Mammary epithelial cell (primary cell): ENCODE results near the gene RPL37A.

Experiments
- EZH2 ChIP-seq: IDR thresholded peaks from 2 replicates; pipeline ENCODE4 v1.6.1; 2012; ENCODE audit warnings: low read length, inconsistent platforms, borderline replicate concordance
- TF ChIP-seq, protein P1 (sequence below), 2 donors: IDR thresholded peaks in 1 of 2; conservative IDR thresholded peaks in 1 of 2; 2 replicates each; pipeline ENCODE4 v1.5.1; 2011 to 2012; ENCODE audit warnings: inconsistent platforms in 2 of 2, low read length in 2 of 2, mild to moderate bottlenecking in 2 of 2, control low read depth in 1 of 2, low read depth in 1 of 2; ENCODE audit not compliant: insufficient read depth in 1 of 2; ENCODE audit errors: extremely low read depth in 1 of 2

DNA sequence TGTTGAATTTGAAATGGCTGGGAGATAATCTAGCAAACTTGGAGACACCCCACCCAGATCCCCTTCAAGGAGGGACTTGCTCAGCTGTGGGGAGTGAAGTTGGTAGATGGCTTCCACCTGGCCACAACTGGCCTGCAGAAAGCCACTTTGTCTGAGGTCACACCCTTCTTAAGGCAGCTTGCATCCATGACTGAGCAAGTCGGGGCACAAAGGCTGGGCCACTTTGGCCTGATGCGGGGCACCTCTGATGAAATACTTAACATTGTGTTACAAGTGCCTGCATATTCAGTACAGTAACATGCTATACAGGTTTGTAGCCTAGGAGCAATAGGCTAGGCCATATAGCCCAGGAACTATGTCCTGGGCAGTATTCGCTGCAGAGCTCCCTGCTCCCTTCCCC is 13.4 kb upstream of the RPL37A start:
- TF ChIP-seq, protein P1, sequence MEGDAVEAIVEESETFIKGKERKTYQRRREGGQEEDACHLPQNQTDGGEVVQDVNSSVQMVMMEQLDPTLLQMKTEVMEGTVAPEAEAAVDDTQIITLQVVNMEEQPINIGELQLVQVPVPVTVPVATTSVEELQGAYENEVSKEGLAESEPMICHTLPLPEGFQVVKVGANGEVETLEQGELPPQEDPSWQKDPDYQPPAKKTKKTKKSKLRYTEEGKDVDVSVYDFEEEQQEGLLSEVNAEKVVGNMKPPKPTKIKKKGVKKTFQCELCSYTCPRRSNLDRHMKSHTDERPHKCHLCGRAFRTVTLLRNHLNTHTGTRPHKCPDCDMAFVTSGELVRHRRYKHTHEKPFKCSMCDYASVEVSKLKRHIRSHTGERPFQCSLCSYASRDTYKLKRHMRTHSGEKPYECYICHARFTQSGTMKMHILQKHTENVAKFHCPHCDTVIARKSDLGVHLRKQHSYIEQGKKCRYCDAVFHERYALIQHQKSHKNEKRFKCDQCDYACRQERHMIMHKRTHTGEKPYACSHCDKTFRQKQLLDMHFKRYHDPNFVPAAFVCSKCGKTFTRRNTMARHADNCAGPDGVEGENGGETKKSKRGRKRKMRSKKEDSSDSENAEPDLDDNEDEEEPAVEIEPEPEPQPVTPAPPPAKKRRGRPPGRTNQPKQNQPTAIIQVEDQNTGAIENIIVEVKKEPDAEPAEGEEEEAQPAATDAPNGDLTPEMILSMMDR (conservative IDR thresholded peaks at IDR 0.05 in 1 of 2, IDR thresholded peaks at IDR 0.05 in 1 of 2; ENCODE audit: extremely low read depth in 1 of 2, insufficient read depth in 1 of 2, low read depth in 1 of 2, low read length in 2 of 2), result no peak
- no peak for TF ChIP-seq EZH2
